Activated naive CD8-positive, alpha-beta T cell treated with anti-CD3 and anti-CD28 coated beads, Interleukin-2, amount 10 ng/mL, durations not matched to agents 7 days and 5 days (primary cell): ENCODE measurements around the gene ZNF19. TPM values are rescaled to one million over a fixed set of nuclear protein-coding genes. Genes with fewer than 3 reads are reported as not detected.
A peak's percentile ranks its signal among the peaks of the same experiment; 100 is the strongest.

Source experiments
- ATAC-seq: fragments of 150-1000 bp; cut with Tn5 transposase; one replicate; pipeline ENCODE4 v1.10.0; 2021; ENCODE audit warnings: low read depth, moderate library complexity
- POLR2A ChIA-PET: fragments of 350-600 bp; sonication (Branson Sonifier 250); formaldehyde crosslinking; loops from one replicate; lab custom pipeline; 2021; ENCODE audit warnings: antibody characterized with exemption; lab: Charles Lee
- DNase-seq: peaks from one replicate; pipeline ENCODE4 v3.0.0; 2021
- H3K27ac Mint-ChIP-seq: one replicate; pipeline ENCODE4 v1.8.0; 2022; ENCODE audit warnings: mild to moderate bottlenecking, mixed read lengths
- H3K27me3 Mint-ChIP-seq: one replicate; pipeline ENCODE4 v1.8.0; 2022; ENCODE audit warnings: mild to moderate bottlenecking, moderate library complexity, mixed read lengths
- H3K36me3 Mint-ChIP-seq: one replicate; pipeline ENCODE4 v1.8.0; 2021; ENCODE audit warnings: mild to moderate bottlenecking, mixed read lengths
- H3K4me1 Mint-ChIP-seq: one replicate; pipeline ENCODE4 v1.8.0; 2021; ENCODE audit warnings: mixed read lengths
- H3K4me3 Mint-ChIP-seq: one replicate; pipeline ENCODE4 v1.8.0; 2022; ENCODE audit warnings: mild to moderate bottlenecking, moderate library complexity, mixed read lengths
- H3K9me3 Mint-ChIP-seq: one replicate; pipeline ENCODE4 v1.8.0; 2021; ENCODE audit warnings: mixed read lengths
- total RNA-seq, 2 experiments: library from RNA; stranded (reverse); gene quantifications; one replicate each; pipeline ENCODE4 v1.2.3, GENCODE V29; 2021

Gene ZNF19
- total RNA-seq, 2 experiments from 2014 or later: 5.3 to 5.8 TPM

DNA sequence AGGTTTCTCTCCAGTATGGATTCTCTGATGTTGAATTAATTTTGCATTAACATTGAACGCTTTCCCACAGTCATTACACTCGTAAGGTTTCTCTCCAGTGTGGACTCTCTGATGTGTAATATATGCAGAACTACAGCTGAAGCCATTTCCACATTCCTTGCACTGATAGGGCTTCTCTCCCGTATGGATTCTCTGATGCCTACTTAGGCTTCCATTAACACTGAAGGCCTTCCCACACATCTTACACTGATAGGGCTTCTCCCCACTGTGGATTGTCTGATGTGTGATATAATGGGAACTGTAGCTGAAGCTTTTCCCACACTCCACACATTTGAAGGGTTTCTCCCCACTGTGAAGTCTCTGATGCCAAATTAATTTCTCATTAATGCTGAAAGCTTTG lies 40.1 kb downstream of the ZNF19 start:
- DNase-seq: no peak
- H3K27ac Mint-ChIP-seq: no peak overlapping the region
- H3K4me1 Mint-ChIP-seq: no peaks in the 10 kb centered on the region
- H3K4me3 Mint-ChIP-seq: no peak overlapping the region
- H3K36me3 Mint-ChIP-seq: peaks cover 63% of the 10 kb centered on the region
- H3K9me3 Mint-ChIP-seq: peaks cover 40% of the 10 kb centered on the region
- POLR2A ChIA-PET: no interaction called here
- H3K27me3 Mint-ChIP-seq: no peaks in the 10 kb centered on the region
- no peak for ATAC-seq

- Mint-ChIP-seq H3K4me1 (no peaks in the 10 kb centered on the region), H3K36me3 (peaks cover 62% of the 10 kb centered on the region), H3K27me3 (no peaks in the 10 kb centered on the region), H3K4me3 (no peak overlapping the region), H3K9me3 (peaks cover 41% of the 10 kb centered on the region), H3K27ac (no peak overlapping the region)
- POLR2A ChIA-PET: no interaction called here
- ATAC-seq (no peak), DNase-seq (no peak)
Observed at GRCh38 chr16:71448274-71448866, 40.8 kb downstream of the ZNF19 start.

DNA sequence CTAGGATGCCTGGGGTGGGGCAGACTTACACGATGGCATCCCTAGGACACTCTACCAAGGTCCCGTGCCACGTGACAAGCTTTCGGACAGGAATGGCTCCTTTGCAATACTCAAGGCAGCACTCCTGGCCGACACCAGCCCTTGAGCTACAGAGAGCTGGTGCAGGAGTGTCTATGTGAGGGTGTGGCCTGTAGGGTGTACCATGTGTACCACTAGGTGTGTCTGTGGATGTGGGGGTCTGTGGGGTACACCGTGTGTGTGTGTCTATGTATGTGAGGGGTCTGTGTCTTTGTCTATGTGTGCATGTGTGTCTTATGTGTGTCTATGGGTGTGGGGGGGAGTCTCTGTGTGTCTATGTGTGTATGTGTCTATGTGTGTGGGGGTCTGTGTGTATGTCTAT lies 45.4 kb downstream of the ZNF19 start:
- H3K27me3 Mint-ChIP-seq: peaks cover 12% of the 10 kb centered on the region
- peaks cover 1% of the 10 kb centered on the region for H3K4me1 Mint-ChIP-seq
- no peak overlapping the region for H3K4me3 Mint-ChIP-seq
- POLR2A ChIA-PET: no interaction called here
- DNase-seq (no peak), ATAC-seq (no peak)
- peak overlapping the region; percentile 5 for H3K27ac Mint-ChIP-seq
- H3K36me3 Mint-ChIP-seq: peaks cover 15% of the 10 kb centered on the region
- H3K9me3 Mint-ChIP-seq: peaks cover 26% of the 10 kb centered on the region

GRCh38 chr16:71442051-71442440 lies 47.1 kb downstream of the ZNF19 start, which contains the start of gene TLE7:
TLE7 (minus strand) TSS chr16:71442054; CDS start chr16:71433324, 8,730 bp downstream.
- POLR2A ChIA-PET: no interaction called here
- H3K4me3 Mint-ChIP-seq: no peak within 1 kb of the TSS
- peaks cover 18% of the 10 kb centered on the region for H3K27me3 Mint-ChIP-seq
- ATAC-seq (no peak), DNase-seq (no peak)
- peaks cover 4% of the 10 kb centered on the region for H3K36me3 Mint-ChIP-seq
- peaks cover 3% of the 10 kb centered on the region for H3K4me1 Mint-ChIP-seq
- no peak within 1 kb of the TSS for H3K27ac Mint-ChIP-seq
- peaks cover 15% of the 10 kb centered on the region for H3K9me3 Mint-ChIP-seq

DNA sequence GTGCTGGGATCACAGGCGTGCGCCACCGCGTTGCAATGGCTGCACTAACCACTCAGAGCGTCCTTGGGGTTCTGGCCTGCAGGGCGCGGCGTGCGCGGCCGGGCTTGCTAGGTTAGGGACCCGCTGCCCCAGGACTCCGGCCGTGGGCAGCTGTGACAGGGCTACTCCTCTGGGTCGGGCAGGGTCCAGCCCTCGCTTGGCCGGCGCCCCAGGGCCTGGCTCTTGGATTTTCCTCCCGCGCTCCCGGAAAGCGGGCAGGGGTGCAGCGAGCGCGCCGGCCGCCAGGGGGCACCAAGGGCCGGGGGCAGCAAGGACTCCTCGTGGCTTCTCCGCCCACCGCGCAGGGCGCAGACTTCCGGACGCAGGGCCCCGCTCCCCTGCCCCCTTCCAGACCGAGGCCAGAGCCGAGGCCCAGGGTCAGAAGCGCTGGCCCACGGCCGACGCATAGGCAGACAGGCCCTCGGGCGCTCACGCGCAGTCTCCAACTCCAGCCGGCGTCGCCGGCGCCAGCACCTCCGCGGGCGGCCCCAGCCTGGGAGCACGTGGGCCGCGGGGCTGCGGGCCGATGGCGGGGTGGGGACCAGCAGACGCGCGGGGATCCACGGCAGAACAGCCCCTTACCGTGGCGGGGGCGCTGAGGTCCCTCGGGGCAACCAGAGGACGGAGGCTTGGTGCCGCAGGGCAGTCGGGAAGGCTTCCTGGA lies 47.6 kb downstream of the ZNF19 start:
- DNase-seq (peak; percentile 54), ATAC-seq (no peak)
- Mint-ChIP-seq H3K27me3 (peaks cover 18% of the 10 kb centered on the region), H3K36me3 (peaks cover 4% of the 10 kb centered on the region), H3K4me1 (peaks cover 3% of the 10 kb centered on the region), H3K4me3 (no peak overlapping the region), H3K9me3 (peaks cover 15% of the 10 kb centered on the region), H3K27ac (no peak overlapping the region)
- POLR2A ChIA-PET: no interaction called here

- H3K27ac Mint-ChIP-seq: no peak overlapping the region
- ATAC-seq (no peak), DNase-seq (no peak)
- H3K9me3 Mint-ChIP-seq: peaks cover 13% of the 10 kb centered on the region
- H3K4me3 Mint-ChIP-seq: no peak overlapping the region
- POLR2A ChIA-PET: no interaction called here
- H3K4me1 Mint-ChIP-seq: peaks cover 3% of the 10 kb centered on the region
- peaks cover 4% of the 10 kb centered on the region for H3K36me3 Mint-ChIP-seq
- H3K27me3 Mint-ChIP-seq: peaks cover 18% of the 10 kb centered on the region
Observed at GRCh38 chr16:71440669-71441347, 48.3 kb downstream of the ZNF19 start.

DNA sequence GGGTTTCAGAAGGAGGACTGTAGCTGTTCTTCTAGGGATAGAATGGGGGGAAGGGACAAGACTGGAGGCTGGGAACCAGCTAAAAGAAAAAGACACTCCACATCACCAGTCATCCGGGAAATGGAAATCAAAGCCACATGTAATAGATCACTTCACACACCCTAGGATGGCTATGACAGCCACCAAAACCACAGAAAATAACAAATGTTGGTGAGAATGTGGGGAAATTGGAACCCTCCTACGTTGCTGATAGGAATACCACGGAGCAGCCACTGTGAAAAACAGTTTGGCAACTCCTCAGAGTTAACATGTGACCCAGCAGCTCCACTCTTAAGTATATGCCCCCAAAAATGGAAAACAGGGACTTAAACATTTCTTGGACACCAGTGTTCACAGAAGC lies 49.6 kb downstream of the ZNF19 start:
- peaks cover 20% of the 10 kb centered on the region for H3K27me3 Mint-ChIP-seq
- peaks cover 4% of the 10 kb centered on the region for H3K36me3 Mint-ChIP-seq
- POLR2A ChIA-PET: no interaction called here
- peaks cover 4% of the 10 kb centered on the region for H3K9me3 Mint-ChIP-seq
- H3K27ac Mint-ChIP-seq: no peak overlapping the region
- H3K4me3 Mint-ChIP-seq: no peak overlapping the region
- H3K4me1 Mint-ChIP-seq: peaks cover 3% of the 10 kb centered on the region
- ATAC-seq (no peak), DNase-seq (no peak)

- Mint-ChIP-seq H3K27me3 (peaks cover 20% of the 10 kb centered on the region), H3K36me3 (no peaks in the 10 kb centered on the region), H3K9me3 (no peaks in the 10 kb centered on the region), H3K4me3 (no peak overlapping the region), H3K27ac (no peak overlapping the region), H3K4me1 (peaks cover 3% of the 10 kb centered on the region)
- ATAC-seq (no peak), DNase-seq (no peak)
- POLR2A ChIA-PET: no interaction called here
Observed at GRCh38 chr16:71436473-71436872, 52.7 kb downstream of the ZNF19 start.

DNA sequence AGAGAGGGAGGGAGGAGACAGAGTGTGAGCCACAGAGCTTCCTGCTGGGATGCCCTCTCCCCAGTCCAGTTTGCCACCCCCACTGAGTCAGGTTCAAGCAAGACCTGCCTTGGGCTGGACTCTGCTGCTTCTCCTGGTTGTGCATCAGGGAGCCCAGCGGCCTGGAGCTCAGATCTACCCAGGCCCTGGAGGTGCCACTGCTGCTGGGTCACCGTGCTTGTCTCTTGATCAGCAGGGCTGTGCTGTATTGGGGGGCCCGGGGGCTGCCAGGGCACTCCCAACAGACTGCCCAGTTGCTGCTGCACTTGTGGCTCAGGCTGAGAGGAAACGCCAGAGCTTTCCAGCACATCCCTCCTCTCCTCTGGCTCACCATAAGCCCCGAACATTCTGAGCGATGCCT lies 56.2 kb downstream of the ZNF19 start:
- DNase-seq: no peak
- Mint-ChIP-seq H3K4me1 (peaks cover 2% of the 10 kb centered on the region), H3K27me3 (peaks cover 9% of the 10 kb centered on the region), H3K27ac (no peak overlapping the region), H3K4me3 (no peak overlapping the region), H3K36me3 (no peaks in the 10 kb centered on the region), H3K9me3 (no peaks in the 10 kb centered on the region)
- ATAC-seq: no peak
- POLR2A ChIA-PET: no interaction called here

GRCh38 chr16:71431991-71432390 lies 57.1 kb downstream of the ZNF19 start:
- Mint-ChIP-seq H3K36me3 (no peaks in the 10 kb centered on the region), H3K27me3 (peaks cover 12% of the 10 kb centered on the region), H3K27ac (no peak overlapping the region), H3K9me3 (no peaks in the 10 kb centered on the region), H3K4me1 (peaks cover 3% of the 10 kb centered on the region), H3K4me3 (no peak overlapping the region)
- POLR2A ChIA-PET: no interaction called here
- DNase-seq (no peak), ATAC-seq (no peak)

DNA sequence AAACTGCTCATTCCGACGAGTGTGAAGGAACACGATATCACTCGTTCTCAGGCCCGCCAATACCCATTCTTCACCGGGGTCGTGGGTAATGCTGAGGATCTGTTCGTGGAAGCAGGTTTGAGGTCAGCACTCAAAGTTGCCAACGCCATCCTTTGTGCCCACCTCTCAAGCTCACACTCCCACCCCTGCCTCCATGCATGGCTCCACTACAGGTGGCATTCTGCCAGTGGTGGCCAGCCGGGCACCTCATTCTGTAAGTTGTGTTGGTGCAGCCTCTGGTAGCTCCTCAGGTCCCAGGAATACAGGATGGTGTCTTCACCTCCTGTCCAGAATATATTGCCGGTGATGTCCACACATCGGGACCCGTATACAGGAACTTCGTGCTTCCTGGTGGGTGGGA lies 57.9 kb downstream of the ZNF19 start:
- peaks cover 20% of the 10 kb centered on the region for H3K27me3 Mint-ChIP-seq
- DNase-seq (no peak), ATAC-seq (no peak)
- no peaks in the 10 kb centered on the region for H3K9me3 Mint-ChIP-seq
- H3K4me1 Mint-ChIP-seq: peaks cover 8% of the 10 kb centered on the region
- H3K4me3 Mint-ChIP-seq: no peak overlapping the region
- H3K27ac Mint-ChIP-seq: no peak overlapping the region
- H3K36me3 Mint-ChIP-seq: no peaks in the 10 kb centered on the region
- POLR2A ChIA-PET: no interaction called here

- H3K4me3 Mint-ChIP-seq: no peak overlapping the region
- H3K27me3 Mint-ChIP-seq: peaks cover 24% of the 10 kb centered on the region
- H3K36me3 Mint-ChIP-seq: no peaks in the 10 kb centered on the region
- POLR2A ChIA-PET: no interaction called here
- no peak for ATAC-seq
- no peaks in the 10 kb centered on the region for H3K9me3 Mint-ChIP-seq
- peaks cover 9% of the 10 kb centered on the region for H3K4me1 Mint-ChIP-seq
- no peak for DNase-seq
- H3K27ac Mint-ChIP-seq: no peak overlapping the region
Observed at GRCh38 chr16:71430744-71431143, 58.4 kb downstream of the ZNF19 start.

GRCh38 chr16:71429581-71429980 lies 59.5 kb downstream of the ZNF19 start:
- H3K9me3 Mint-ChIP-seq: no peaks in the 10 kb centered on the region
- DNase-seq (no peak), ATAC-seq (no peak)
- POLR2A ChIA-PET: no interaction called here
- peaks cover 9% of the 10 kb centered on the region for H3K4me1 Mint-ChIP-seq
- no peaks in the 10 kb centered on the region for H3K36me3 Mint-ChIP-seq
- peaks cover 31% of the 10 kb centered on the region for H3K27me3 Mint-ChIP-seq
- H3K27ac Mint-ChIP-seq: no peak overlapping the region
- no peak overlapping the region for H3K4me3 Mint-ChIP-seq

GRCh38 chr16:71428883-71429282 lies 60.2 kb downstream of the ZNF19 start:
- Mint-ChIP-seq H3K9me3 (no peaks in the 10 kb centered on the region), H3K36me3 (no peaks in the 10 kb centered on the region)

More at GRCh38 chr16:71428883-71429282, 60.2 kb downstream of the ZNF19 start:
- DNase-seq (no peak), ATAC-seq (no peak)
- peaks cover 35% of the 10 kb centered on the region for H3K27me3 Mint-ChIP-seq
- no peak overlapping the region for H3K27ac Mint-ChIP-seq
- H3K4me1 Mint-ChIP-seq: peaks cover 9% of the 10 kb centered on the region
- POLR2A ChIA-PET: no interaction called here
- no peak overlapping the region for H3K4me3 Mint-ChIP-seq
